Astrocyte of the hippocampus (primary cell): ENCODE results near the gene MPDZ.

ENCODE experiments used
- DNase-seq: peaks from one replicate; pipeline ENCODE4 v3.0.0; 2011; ENCODE audit warnings: low read depth, low spot score

Gene MPDZ

GRCh38 chr9:13186774-13187173, 92.7 kb downstream of the MPDZ start:
- DNase-seq = no peak

DNA sequence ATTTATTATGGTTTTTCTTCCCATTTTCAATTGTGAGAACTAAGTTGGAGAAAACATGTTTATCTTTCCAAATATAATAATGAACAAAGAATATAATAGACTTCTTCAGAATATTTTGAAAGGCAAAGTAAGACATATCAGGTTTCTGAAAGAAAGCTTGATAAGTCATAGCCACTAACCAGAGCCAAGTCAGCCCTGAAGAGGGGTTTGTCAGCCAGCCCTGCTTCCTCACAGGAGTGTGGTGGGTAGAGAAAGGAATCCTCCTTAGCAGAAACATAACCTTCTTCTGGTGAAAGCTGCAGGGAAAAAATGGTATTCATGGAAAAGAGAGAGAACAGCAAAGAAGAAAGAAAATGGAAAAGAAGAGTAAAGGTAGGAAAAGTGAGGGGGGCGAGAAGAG, 93.4 kb downstream of the MPDZ start:
- peak; percentile 19 for DNase-seq

DNA sequence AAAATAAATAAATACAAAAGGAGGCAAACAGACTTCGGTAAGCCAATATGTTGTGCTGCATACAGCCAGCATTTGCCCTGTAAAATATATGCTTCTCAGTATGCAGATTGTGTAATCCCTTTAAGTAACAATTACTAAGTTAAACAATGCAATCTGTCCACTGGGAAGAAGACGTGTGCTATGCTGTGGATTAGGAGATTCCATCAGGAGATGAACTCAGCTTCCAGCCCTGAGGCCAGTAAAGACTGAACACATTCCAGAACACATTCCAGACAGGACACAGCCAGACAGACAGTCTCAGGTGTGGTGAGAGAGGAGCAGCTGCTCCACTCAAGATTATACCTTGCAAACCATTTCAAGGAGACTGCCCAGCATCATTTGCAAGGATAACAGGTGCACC, 97.8 kb downstream of the MPDZ start:
- DNase-seq = peak; percentile 26

GRCh38 chr9:13179257-13179656, 100.2 kb downstream of the MPDZ start:
- peak; percentile 6 for DNase-seq

DNA sequence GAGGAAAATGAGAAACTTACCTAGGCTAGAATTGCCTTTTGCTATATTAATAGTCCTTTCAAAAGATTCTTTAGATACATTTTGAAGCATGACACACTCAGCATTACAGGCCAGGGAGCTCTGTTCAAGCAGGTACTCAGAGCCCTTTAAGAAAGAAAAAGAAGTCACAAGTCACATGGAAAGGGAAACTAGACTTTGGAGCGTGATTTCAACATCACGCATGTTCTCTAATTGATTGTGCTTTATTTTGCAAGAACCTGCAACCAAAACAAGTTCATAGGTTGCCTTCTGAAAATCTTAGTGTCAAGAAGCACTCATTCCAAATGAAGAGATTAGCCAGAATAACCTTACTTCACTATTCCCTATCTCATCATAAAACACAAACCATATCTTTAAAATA, 103.8 kb downstream of the MPDZ start:
- DNase-seq = no peak

DNA sequence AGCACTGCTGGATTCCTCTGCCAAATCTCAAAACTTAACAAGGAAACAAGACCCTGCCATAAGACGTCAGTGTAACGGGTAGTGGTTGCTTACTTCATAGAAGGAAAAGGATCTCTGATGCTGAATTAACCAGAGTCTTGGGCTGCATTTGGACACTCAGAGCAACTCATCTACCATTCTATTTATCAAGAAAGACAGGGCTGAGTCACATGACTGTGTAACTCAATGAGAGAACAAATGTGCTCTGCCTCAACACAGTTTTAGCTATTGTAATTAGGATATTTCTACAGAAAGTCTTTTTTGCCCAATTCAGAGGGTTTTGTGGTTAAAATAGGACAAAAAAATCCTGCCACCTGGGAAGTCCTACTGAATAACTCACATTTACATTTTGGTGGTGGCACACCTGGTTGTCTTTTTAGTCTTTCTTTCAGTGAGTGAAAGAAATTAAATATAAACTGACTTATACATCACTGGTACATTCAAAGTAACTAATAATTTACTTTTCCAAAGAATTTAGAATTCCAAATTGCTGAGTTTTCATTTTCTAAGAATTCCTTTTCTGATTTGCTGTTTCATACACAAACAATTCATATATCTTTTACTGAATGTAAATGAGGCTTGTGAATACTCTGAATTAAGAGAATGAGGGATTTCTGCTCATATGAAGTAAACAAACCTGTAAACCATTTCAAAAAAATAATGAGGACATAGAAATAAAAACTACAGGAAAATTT, 104.4 kb downstream of the MPDZ start:
- DNase-seq = no peak

DNA sequence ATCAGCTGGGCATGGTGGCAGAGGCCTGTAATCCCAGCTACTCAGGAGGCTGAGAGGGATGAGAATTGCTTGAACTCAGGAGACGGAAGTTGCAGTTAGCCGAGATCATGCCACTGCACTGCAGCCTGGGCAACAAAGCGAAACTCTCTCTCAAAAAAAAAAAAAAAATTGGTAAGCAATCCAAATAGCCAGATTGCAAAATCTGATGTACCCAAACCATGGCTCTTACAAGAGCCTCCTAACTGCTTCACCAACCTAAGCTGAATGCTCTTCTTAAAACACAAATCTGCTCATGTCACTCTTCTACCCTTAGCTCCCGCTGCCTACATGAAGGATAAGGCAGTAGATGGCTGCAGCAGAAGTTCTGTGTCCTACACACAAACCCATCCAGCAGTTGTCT, 105.9 kb downstream of the MPDZ start:
- DNase-seq = no peak

GRCh38 chr9:13171261-13171660, 108.2 kb downstream of the MPDZ start:
- DNase-seq = peak; percentile 38

DNA sequence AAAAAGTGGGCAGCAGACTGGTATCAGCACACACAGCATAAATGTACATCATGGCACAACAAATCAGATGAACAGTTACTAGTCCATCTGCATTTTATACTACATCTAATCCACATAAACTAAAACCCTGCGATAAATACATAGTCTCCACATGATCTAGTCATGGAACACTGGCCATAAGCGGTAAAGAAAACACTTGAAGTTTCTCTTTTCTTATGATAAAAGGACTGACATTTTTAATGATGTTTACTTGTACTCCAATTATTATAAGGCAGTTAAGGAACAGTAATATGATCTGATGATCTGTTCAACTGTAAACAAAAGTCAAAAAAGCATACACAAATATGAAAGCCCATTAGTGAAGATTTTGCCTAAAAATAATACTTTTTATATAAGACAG, 112.5 kb downstream of the MPDZ start:
- DNase-seq = no peak

DNA sequence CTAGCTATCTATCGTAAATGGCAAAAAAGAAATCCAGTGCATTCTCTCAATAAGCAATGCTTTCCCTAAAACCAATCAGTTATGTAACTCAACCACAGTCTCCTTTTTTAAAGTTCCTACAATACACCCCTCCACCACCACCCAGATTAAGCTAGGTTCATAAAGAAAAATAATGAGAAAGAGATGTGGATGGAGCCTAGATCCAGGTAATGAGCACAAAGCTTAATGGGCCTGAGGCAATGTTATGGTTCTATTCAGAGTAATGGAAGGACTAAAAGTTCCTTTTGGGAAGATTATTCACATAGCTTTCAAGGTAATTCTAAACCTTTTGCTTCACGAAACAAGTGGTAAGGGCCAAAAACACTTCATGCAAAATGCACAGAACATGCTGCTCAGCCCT, 113.5 kb downstream of the MPDZ start:
- no peak for DNase-seq

- DNase-seq = no peak
Observed at GRCh38 chr9:13165236-13165945, 114.1 kb downstream of the MPDZ start.

DNA sequence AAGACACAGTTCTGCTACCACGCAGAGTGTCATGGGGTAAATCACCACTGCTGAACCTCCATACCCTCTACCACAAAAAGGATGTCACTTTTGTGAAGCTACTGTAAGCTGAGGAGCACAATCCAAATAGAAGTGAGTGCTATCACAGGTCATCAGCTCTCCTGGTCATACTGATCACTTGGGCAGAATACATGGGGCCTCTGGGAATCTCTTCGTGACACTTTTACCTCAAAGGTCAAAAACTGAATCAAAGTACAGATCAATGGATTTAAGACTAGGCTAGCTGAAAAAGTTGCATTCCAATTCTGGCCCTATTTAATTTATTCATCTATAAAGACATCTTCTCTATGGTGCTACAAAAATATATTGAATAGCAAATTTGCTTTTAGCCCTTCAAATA, 115.5 kb downstream of the MPDZ start:
- no peak for DNase-seq

DNA sequence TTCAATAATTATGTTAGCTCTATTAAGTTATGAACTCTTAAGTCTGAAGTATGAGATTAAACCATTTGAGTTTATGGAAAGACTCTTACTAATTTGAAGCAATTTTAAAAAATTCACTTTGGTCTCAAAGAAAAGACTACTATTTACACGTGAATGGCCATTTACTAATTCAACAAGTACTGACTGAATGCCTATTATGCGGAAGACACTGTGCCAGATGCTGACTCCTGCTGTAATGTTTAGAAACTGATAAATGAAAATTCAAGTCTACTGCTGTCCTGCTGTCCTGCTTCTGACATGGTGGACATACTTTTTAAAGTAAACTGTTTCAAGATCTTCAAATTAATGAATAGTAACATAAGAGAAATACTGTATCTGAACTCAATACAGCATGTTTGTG, 116.2 kb downstream of the MPDZ start:
- peak; percentile 7 for DNase-seq

DNA sequence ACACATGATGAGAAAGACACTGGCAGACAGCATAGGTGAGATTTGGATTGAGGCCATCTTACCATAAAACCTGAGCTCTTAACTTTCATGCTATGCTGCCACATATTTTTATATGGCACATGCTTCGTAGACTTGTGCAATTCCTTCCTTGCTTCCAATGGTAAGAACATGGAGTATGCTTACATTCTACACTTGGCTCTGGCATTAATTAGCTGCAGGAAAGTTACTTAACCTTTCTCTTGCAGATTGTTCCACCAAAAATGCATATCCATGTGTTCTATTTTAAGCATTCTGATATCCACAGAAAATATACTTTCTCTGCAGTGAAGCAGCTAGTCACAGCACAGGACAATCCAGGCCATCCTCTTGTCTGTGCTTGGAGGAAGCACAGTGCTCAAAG, 119.4 kb downstream of the MPDZ start:
- no peak for DNase-seq

DNA sequence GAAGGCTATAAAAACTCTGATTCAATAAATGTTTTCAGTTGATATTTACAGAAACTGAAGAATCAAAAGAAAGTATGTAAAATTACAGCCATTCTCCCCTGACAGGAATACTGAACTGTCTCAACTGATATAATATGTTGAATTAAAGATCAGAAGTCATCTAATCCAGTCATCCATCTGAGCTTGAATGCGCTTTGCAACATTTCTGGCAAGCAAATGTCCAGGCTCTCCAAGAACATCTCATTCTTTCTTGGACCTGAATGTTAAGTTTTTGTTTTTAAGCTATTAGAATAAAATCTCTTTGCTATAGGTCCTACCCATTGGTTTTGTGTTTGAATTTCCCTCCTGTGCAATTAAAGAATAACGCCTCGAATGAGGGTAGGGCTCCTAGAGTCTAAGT, 120.5 kb downstream of the MPDZ start:
- DNase-seq = no peak

GRCh38 chr9:13151489-13151888, 128.0 kb downstream of the MPDZ start:
- DNase-seq = no peak

DNA sequence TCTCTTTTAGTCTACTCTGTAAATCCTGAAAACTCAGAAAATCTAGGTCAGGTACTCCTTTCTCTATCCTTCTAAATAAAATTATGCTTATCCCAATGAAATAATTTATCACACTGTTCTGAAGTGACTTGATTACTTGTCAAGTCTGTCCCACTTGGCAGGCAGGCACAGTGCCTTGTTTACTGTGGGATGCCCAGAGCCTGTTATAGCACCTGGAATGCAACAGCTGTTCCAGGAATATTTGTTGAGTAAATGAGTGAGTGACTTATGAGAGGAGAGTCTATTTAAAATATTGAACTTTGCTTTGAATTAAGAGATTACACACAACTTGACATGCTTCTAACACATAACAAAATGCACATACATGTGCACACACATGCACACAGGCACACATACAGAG, 130.0 kb downstream of the MPDZ start:
- peak; percentile 18 for DNase-seq

GRCh38 chr9:13146840-13147239, 132.7 kb downstream of the MPDZ start:
- DNase-seq = no peak

DNA sequence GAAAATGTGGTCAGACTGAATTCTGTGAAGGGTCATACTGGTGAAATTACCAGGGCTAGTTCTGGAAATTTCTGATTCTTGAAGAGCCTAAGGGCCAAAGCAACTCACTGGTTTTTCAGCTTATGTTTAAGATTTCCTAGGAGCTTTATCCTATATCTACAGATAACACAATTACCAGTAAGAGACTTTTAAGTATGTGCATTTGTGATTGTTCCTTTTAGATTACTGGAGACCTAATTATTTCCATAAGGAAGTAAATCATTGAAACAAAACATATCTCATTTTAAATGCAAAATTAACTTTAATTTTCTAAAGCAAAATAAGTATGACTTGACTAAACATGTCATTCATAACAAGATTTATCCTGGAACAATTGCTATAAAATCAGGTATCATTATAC, 134.2 kb downstream of the MPDZ start:
- no peak for DNase-seq

- DNase-seq = peak; percentile 19
Observed at GRCh38 chr9:13144166-13144775, 135.2 kb downstream of the MPDZ start.

DNA sequence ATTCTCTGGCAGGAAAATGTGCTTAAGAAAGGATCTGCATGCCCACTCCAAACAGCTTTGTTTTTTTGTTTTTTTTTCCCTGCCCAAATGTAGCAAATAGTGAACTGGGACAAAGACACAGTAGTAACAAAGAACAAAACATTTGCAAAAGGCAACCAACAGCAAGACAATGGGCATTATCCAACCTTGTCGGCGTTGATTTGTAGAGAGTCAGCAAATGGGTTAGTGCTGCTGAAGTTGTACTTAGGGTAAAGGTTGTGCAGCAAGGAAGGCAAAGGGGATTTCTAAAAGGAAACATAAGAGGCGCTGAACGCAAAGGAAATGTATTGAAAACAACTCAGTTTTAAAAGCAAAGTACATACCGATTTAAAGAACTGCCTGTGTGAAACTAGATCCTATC, 136.2 kb downstream of the MPDZ start:
- no peak for DNase-seq

DNA sequence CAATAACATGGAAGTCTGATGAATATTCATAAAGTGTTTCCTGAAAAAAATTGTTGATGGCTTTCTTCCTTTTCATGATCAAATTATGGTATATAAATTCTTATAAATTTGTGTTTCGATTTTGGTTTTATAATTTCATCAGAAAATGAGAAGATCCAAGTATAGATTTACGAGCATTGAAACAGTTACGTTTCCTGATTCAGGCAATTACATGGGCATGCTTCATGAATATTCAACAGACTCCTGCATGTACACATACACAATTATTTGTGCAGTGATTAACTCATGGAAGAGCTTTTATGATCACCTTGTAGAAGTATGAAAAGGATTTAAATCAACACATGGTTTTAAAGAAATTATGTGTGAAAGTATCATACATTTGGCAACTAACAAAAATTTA, 136.7 kb downstream of the MPDZ start:
- DNase-seq = no peak

DNA sequence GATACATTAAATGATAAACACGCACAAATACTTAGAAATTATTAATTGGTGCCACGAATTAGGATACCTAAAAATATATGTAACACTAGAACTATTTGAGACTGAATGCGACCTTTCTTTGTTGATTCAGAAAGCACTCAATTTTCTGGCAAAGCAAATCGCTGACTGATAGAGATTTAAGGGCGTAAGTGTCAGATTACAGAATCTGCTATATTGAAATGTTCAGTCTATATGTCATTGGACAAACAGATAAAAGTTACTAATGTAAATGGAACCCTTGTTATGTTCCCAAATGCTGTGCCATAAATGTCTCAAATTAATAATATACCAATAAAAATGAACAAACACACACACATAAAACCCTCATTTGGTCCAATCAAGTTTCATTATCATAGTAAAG, 137.9 kb downstream of the MPDZ start:
- DNase-seq = no peak
